GM21723 (cell line): ENCODE measurements around the gene IL12B.
"Not testable (repeated sequence)": the region's sequence is repeated elsewhere in the genome, so short reads cannot be mapped to it uniquely, and the experiment has no call there.

Experiments
- ATAC-seq: cut with Tn5 transposase; IDR thresholded peaks from one replicate; pipeline ENCODE4 v1.9.1; 2021; ENCODE audit warnings: mild to moderate bottlenecking, moderate library complexity; ENCODE audit not compliant: unreplicated experiment

Gene IL12B

DNA sequence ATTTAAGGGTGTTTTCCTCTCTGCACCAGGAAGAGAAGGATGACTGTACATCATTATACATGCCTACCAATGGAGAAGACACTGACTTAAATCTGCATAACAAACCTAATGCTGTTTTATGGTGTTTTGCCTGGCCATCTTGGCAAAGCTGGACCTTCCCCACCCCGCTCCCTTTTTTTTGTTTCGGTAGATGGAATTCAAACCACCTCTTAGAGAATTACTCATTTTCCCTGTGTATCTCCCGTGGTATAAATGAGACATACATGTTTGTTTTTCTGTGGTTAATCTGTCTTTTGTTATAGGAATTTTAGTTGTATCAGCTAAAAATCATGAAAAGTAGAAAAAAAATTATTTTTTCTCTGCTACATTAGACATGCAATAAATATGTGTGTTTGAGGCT lies 28.8 kb downstream of the IL12B start:
- no peak for ATAC-seq

DNA sequence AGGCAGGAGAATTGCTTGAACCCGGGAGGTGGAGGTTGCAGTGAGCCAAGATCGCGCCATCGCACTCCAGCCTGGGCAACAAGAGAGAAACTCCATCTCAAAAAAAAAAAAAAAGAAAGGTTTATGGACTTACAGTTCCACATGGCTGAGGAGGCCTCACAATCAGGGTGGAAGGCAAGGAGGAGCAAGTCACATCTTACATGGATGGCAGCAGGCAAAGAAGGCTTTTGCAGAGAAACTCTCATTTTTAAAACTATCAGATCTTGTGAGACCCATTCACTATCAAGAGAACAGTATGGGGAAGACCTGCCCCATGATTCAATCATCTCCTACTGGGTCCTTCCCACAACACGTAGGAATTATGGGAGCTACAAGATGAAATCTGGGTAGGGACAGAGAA lies 33.0 kb downstream of the IL12B start:
- not testable (repeated sequence) for ATAC-seq

DNA sequence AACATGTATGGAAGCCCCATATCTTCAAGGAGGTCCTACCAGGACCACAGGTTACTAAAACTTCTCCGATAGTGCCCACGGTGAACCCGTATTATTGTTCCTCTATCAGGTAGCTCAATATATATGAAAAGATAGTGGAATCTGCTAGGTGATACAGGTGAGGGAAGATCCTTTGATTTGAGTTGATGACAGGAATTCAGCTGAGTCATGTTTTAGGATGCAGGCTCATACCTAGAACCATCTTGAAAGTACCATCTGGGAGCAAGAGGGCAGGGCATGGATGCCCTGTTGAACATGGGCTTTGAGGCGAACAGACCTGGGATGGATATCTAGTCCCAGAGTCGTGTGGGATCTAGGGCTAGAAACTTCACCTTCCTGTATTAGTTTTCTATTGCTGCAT lies 35.4 kb downstream of the IL12B start:
- no peak for ATAC-seq

GRCh38 chr5:159290741-159291140 lies 39.5 kb downstream of the IL12B start:
- ATAC-seq, result no peak

DNA sequence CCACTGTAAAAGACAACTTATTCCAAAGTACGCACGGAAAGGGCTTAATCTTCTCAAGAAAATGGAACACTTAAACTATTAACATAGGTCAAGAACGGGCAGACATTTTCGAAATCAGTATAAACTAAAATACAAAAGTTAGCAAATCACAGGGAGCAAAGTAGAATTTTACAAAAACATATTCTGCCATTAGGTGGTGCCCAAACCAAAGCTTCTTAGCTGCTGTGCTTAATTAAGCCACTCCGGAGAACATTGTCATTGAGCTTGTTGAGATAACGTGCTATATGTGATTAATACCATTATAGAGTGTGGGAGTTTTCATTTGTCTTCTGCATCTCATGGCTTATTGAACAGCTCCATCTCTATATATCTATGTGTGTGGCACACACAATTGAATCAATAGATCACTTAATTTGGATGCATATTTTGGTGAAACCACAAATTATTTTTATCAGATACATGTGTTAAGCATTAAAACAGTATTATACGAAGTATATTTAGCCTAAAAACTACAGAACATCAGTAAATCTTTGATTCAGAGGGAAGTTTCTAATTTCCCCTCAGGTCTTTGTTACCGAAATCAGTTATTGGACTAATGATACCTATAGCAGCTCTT lies 43.8 kb downstream of the IL12B start:
- ATAC-seq, result no peak

- no peak for ATAC-seq
Observed at GRCh38 chr5:159274676-159275075, 55.6 kb downstream of the IL12B start.

- no peak for ATAC-seq
Observed at GRCh38 chr5:159273923-159274322, 56.4 kb downstream of the IL12B start.

DNA sequence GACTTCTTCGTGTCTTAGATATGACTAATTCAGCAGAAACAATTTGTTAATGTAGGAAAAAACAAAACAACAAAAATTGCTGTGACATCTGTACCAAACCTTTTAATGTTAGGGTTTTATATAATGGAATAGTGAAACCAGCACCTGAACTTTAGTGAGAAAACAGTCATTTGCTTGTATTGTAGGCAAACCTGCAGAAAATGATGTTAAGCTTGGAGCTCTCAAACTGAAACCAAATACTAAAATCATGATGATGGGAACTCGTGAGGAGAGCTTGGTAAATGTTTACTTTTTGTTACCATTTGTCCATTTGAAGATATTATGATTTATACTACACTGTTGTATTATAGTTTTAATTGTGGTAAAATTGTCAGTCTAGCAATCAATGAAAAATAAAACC lies 60.6 kb downstream of the IL12B start:
- no peak for ATAC-seq

GRCh38 chr5:159266764-159267163 lies 63.5 kb downstream of the IL12B start:
- ATAC-seq, result not testable (repeated sequence)
